RWPE1 (cell line): ENCODE data around the gene BAIAP3.
"Not testable (repeated sequence)": the region's sequence is repeated elsewhere in the genome, so short reads cannot be mapped to it uniquely, and the experiment has no call there.

Source experiments
- CTCF ChIA-PET: fragments of 350-600 bp; sonication (Branson Sonifier 250); formaldehyde crosslinking; extraction: SDS; loops from one replicate; lab custom pipeline; 2021; lab: Yijun Ruan, JAX
- POLR2A ChIA-PET: fragments of 400-600 bp; formaldehyde crosslinking; extraction: SDS; loops from one replicate; lab custom pipeline; 2020; ENCODE audit warnings: antibody characterized with exemption; ENCODE audit not compliant: low non-redundant PET; lab: Yijun Ruan, JAX
- DNase-seq: peaks from one replicate; pipeline ENCODE4 v3.0.0; 2012; ENCODE audit warnings: low spot score
- H3K27ac ChIP-seq: fragments of 450-650 bp; 2 replicates; pipeline ENCODE4 v1.5.1; 2017
- TF ChIP-seq, protein P1 (sequence below): fragments of 450-650 bp; conservative IDR thresholded peaks from 2 replicates; pipeline ENCODE4 v1.5.1; 2017; ENCODE audit warnings: low read depth, mild to moderate bottlenecking

The BAIAP3 gene

DNA sequence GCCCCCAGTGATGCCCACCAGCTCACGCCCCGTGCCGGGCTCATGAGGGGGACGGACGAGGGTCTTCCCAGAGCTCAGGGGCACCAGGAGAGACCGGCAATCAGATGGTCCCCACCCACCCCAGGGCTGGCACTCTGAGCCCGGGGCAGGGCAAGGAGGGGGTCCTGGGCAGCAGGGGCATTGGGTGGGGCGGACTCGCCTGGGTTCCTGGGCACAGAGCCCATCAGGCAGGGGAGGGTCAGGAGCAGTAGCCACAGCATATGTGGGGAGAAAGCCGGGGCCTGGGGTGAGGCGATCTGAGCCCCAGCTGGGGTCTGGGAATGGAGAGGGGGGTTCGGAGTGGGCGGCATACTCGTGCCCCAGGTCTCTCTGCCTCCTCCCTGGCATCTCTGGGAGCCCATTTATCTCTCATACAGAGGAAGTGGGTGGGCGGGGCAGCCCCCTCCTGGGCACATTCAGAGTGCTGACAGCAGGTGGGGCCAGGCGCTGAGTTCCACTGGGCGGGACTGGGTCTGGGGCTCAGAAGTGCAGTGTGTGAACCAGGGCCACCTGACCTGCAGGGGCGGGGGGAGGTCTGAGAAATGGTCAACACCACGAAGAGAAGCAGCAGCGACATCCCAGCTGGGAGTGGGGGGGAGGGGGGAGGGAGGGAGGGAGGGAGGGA is 44.5 kb upstream of the BAIAP3 start:
- no peak overlapping the region for H3K27ac ChIP-seq
- DNase-seq = no peak
- ChIA-PET CTCF (no interaction called here), POLR2A (no interaction called here)
- TF ChIP-seq, protein P1, sequence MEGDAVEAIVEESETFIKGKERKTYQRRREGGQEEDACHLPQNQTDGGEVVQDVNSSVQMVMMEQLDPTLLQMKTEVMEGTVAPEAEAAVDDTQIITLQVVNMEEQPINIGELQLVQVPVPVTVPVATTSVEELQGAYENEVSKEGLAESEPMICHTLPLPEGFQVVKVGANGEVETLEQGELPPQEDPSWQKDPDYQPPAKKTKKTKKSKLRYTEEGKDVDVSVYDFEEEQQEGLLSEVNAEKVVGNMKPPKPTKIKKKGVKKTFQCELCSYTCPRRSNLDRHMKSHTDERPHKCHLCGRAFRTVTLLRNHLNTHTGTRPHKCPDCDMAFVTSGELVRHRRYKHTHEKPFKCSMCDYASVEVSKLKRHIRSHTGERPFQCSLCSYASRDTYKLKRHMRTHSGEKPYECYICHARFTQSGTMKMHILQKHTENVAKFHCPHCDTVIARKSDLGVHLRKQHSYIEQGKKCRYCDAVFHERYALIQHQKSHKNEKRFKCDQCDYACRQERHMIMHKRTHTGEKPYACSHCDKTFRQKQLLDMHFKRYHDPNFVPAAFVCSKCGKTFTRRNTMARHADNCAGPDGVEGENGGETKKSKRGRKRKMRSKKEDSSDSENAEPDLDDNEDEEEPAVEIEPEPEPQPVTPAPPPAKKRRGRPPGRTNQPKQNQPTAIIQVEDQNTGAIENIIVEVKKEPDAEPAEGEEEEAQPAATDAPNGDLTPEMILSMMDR = no peak

- no peak overlapping the region for H3K27ac ChIP-seq
- TF ChIP-seq, protein P1 = no peak
- CTCF ChIA-PET = no interaction called here
- DNase-seq = no peak
- POLR2A ChIA-PET = no interaction called here
Measured at GRCh38 chr16:1289477-1289866, 44.0 kb upstream of the BAIAP3 start.

DNA sequence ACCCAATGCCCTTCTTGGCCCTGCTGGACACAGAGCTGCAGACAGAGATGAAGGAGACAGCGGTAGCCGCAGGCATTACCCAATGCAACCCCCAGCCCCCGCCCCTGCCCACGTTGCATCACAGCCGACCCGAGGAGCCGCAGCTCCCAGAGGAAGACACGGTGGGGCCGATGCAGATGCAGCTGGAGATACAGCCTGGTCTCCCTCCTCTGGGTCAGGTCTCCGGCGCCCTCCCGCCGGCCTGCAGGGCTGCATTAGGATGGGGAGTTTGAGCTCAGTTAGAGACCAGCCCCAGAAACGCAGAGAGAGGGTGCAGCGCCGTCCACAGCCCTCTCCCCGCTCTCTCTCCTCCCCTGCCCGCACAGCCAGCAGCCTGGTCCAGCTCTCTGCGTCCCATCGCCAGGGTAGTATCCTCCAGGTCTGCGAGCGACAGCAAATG is 43.4 kb upstream of the BAIAP3 start:
- no peak for DNase-seq
- H3K27ac ChIP-seq = no peak overlapping the region
- CTCF ChIA-PET = no interaction called here
- POLR2A ChIA-PET = no interaction called here
- TF ChIP-seq, protein P1 = no peak

DNA sequence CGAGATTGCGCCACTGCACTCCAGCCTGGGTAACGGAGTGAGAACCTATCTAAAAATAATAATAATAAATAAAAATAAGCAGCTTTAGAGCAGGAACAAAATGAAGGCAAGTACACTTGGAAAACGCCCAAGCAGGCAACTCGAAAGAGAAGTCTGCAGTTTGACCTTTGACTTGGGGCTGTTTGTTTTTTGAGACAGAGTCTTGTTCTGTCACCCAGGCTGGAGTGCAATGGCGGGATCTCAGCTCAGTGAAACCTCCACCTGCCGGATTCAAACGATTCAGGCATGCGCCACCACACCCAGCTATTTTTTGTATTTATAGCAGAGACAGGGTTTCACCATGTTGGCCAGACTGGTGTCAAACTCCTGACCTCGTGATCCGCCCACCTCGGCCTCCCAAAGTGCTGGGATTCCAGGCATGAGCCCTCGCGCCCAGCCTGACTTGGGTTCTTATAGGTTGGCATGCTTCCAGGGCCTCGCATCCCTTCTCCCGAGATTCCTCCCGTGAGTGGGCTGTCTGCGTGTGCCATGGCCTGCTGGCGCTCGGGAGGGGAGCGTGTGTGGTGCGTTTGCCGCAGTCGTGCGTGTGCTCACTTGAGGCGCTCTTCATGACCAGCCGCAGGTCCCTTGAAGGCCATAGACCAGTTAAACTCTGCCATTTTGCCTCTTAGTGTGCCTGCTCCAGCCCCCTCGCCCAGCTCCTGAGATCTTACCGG is 42.4 kb upstream of the BAIAP3 start:
- no peak for DNase-seq
- POLR2A ChIA-PET = no interaction called here
- TF ChIP-seq, protein P1 = no peak
- CTCF ChIA-PET = interaction anchor here (0.6 kb wide), 1 partner anchor 314 kb away, joined by 3 read pairs; no protein-coding TSS in a partner anchor
- no peak overlapping the region for H3K27ac ChIP-seq

DNA sequence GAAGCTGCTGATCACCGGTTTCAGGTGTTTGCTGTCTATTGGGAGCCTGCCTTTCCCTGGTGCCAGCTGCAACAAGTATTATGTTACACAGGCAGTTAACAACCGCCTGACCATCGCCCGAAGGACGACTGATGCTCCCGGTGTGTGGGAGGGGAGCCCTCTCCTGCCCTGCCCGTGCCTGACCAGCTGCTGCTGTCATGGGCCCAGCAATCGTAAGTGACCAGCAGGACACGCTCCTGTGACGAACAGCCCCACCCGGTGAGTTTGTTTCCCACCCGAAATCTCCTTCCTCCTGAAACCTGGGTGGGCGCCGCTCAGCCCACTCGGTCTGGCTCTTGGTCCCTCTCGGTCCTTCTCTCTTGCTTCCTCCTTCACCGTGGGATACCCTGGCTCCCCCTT is 41.9 kb upstream of the BAIAP3 start:
- no peak overlapping the region for H3K27ac ChIP-seq
- DNase-seq = no peak
- ChIA-PET POLR2A (no interaction called here), CTCF (no interaction called here)
- TF ChIP-seq, protein P1 = no peak

DNA sequence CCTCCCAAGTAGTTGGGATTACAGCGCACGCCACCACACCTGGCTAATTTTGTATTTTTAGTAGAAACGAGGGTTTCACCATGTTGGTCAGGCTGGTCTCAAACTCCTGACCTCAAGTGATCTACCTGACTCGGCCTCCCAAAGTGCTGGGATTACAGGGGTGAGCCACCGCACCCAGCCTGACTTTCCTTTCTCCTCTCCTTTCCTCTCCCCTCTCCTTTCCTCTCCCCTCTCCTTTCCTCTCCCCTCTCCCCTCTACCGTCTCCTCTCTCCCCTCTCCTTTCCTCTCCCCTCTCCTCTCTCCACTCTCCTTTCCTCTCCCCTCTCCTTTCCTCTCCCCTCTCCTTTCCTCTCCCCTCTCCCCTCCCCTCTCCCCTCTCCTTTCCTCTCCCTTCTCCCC is 41.2 kb upstream of the BAIAP3 start:
- DNase-seq, H3K27ac ChIP-seq, CTCF ChIA-PET: not testable (repeated sequence)
- POLR2A ChIA-PET = interaction anchor here (0.6 to 0.7 kb wide), 2 partner anchors 13 to 599 kb away, joined by 3 to 5 read pairs; no protein-coding TSS in a partner anchor

DNA sequence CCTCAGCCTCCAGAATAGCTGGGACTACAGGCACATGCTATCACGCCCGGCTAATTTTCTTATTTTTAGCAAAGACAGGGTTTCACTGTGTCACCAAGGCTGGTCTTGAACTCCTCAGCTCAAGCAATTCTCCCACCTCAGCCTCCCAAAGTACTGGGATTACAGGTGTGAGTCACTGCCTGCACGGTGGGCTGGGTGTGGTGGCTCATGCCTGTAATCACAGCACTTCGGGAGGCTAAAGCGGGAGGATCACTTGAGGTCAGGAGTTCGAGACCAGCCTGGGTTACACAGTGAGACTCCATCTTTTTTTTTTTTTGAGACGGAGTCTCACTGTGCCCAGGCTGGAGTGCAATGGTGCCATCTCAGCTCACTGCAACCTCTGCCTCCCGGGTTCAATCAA is 40.6 kb upstream of the BAIAP3 start:
- POLR2A ChIA-PET = interaction anchor here (0.7 kb wide), 1 partner anchor 600 kb away, joined by 3 read pairs; no protein-coding TSS in a partner anchor
- H3K27ac ChIP-seq, DNase-seq, CTCF ChIA-PET: not testable (repeated sequence)
